Mesothelial cell of epicardium (in vitro differentiated cells): ENCODE data around the gene SYNGR3. TPM values are rescaled to one million over a fixed set of nuclear protein-coding genes. Genes with fewer than 3 reads are reported as not detected.

Source experiments
- DNase-seq, 2 experiments: peaks; one replicate each; pipeline ENCODE4 v3.0.0; 2021; ENCODE audit warnings: low spot score in 2 of 2; ENCODE audit not compliant: unreplicated experiment in 2 of 2
- H3K27ac Mint-ChIP-seq: 2 replicates; pipeline ENCODE4 v1.8.0; 2021; ENCODE audit warnings: mixed read lengths
- H3K27me3 Mint-ChIP-seq: 2 replicates; pipeline ENCODE4 v1.8.0; 2021; ENCODE audit warnings: low read depth, mixed read lengths
- H3K36me3 Mint-ChIP-seq: 2 replicates; pipeline ENCODE4 v1.8.0; 2021; ENCODE audit warnings: mixed read lengths
- H3K4me1 Mint-ChIP-seq: 2 replicates; pipeline ENCODE4 v1.8.0; 2021; ENCODE audit warnings: mixed read lengths
- H3K4me3 Mint-ChIP-seq: 2 replicates; pipeline ENCODE4 v1.8.0; 2021; ENCODE audit warnings: mild to moderate bottlenecking, moderate library complexity, mixed read lengths
- H3K9me3 Mint-ChIP-seq: 2 replicates; pipeline ENCODE4 v1.8.0; 2021; ENCODE audit warnings: mixed read lengths
- total RNA-seq: library from RNA; stranded (reverse); gene quantifications from 3 replicates; pipeline ENCODE4 v1.2.1, GENCODE V29; 2021
- TF ChIP-seq, protein P1 (sequence below): fragments of 200-600 bp; sonication (generic); IDR thresholded peaks from one replicate; pipeline ENCODE4 v1.5.0; 2021; ENCODE audit warnings: antibody characterized with exemption; ENCODE audit not compliant: unreplicated experiment

The SYNGR3 gene
- total RNA-seq, 1 donor from 2014 or later, result 1.0 TPM

DNA sequence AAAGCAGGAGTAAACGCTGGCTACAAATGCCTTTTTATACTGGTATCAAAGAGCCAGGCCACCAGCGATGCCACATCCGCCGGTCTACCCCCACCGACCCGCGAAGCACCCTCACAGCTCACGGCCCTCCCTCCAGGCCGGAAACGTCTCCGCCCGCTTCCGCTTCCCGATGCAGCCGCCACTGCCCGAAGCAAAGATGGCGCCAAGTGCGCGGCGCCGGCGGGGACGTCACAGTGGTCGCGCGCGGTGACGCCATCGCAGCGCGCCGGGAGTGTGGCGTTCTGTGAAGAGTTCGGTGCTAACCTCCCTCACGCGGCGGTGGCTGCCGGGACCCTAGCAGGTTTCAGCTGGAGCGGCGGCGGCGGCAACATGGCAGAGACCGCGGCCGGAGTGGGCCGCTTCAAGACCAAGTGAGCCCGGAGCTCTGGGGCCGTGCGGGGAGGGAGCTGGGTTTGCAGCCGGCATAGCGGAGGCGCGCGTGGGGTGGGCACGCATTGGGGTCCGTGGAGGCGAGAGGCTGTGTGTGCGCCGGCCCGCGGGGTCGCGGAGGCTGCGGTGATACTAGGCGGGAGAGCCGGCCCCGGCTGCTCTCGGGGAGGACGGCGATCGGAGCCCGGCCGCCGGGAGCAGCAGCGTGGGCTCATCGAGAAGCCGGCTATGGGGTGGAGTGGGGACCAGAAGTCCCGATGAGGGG, 17.8 kb upstream of the SYNGR3 start, which contains the start of gene TBL3:
Gene TBL3, plus strand, starts transcription at position 258 of the 694 bp plus-strand sequence. Its CDS starts 112 bp downstream, at position 370.
- Mint-ChIP-seq H3K36me3 (peaks cover 6% of the 10 kb centered on the region), H3K4me1 (peaks cover 22% of the 10 kb centered on the region), H3K27ac (peak within 1 kb of the TSS; percentile 97), H3K9me3 (no peaks in the 10 kb centered on the region), H3K4me3 (peak within 1 kb of the TSS; percentile 93), H3K27me3 (no peaks in the 10 kb centered on the region)
- DNase-seq, result peak; percentile 86 to 97
- TF ChIP-seq, protein P1, sequence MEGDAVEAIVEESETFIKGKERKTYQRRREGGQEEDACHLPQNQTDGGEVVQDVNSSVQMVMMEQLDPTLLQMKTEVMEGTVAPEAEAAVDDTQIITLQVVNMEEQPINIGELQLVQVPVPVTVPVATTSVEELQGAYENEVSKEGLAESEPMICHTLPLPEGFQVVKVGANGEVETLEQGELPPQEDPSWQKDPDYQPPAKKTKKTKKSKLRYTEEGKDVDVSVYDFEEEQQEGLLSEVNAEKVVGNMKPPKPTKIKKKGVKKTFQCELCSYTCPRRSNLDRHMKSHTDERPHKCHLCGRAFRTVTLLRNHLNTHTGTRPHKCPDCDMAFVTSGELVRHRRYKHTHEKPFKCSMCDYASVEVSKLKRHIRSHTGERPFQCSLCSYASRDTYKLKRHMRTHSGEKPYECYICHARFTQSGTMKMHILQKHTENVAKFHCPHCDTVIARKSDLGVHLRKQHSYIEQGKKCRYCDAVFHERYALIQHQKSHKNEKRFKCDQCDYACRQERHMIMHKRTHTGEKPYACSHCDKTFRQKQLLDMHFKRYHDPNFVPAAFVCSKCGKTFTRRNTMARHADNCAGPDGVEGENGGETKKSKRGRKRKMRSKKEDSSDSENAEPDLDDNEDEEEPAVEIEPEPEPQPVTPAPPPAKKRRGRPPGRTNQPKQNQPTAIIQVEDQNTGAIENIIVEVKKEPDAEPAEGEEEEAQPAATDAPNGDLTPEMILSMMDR, result no peak

DNA sequence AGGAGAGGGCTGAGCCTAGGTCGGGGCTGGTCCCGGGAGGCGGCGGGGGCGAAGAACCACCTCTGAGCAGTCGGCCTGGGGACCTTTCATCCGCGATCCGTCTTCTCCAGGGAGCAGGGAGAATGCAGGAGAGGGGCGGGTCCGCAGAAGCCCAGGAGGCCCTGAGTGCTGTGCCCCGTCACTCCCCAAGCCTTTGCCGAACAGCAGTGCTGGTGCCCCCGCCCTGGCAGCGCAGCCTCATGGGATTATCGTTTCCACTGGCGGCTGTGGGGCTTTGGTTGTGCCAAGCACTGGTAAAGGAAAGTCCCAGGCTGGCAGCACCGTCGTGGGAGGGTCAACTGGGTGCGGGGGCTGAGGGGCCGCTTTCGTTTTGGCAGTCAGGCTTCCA, 17.3 kb upstream of the SYNGR3 start:
- DNase-seq, result no peak
- Mint-ChIP-seq H3K36me3 (peaks cover 7% of the 10 kb centered on the region), H3K27me3 (peaks cover 1% of the 10 kb centered on the region), H3K4me1 (peaks cover 22% of the 10 kb centered on the region), H3K27ac (peak overlapping the region; percentile 97), H3K4me3 (peak overlapping the region; percentile 93), H3K9me3 (no peaks in the 10 kb centered on the region)
- TF ChIP-seq, protein P1, result no peak

DNA sequence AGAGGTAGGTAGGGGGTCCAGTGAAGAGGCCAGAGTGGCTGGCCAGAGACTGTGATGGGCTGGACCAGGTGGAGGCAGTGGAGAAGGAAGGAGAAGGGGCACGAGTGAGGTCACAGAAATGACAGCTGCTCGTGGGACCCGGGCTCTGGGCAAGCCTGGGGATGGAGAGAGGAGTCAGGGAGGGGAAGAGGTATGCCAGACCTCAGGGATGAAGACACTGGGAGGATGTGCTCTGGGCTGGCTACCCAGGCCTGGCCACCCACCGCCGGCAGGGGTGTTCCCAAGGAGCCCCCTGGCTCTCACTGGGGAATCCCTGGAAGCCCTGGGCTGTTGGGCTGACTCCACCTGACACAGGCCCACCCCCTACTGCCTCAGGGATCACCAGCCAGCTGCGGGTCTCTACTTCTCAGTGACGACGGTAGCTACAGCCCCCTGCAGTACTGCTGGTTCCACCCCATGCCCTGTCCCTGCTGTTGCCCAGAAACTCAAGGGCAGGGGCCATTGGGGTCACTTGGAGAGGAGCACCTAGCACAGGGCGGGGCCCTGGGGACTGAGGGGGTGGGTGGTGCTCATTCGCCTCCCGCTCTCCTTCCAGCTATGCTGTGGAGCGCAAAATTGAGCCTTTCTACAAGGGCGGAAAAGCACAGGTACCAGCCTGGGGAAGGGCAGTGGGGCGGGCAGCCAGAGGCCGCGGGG, 16.2 kb upstream of the SYNGR3 start:
- Mint-ChIP-seq H3K36me3 (peaks cover 9% of the 10 kb centered on the region), H3K27ac (no peak overlapping the region), H3K4me1 (peaks cover 22% of the 10 kb centered on the region), H3K27me3 (peaks cover 6% of the 10 kb centered on the region), H3K4me3 (peak overlapping the region; percentile 45), H3K9me3 (no peaks in the 10 kb centered on the region)
- no peak for DNase-seq
- TF ChIP-seq, protein P1, result no peak

DNA sequence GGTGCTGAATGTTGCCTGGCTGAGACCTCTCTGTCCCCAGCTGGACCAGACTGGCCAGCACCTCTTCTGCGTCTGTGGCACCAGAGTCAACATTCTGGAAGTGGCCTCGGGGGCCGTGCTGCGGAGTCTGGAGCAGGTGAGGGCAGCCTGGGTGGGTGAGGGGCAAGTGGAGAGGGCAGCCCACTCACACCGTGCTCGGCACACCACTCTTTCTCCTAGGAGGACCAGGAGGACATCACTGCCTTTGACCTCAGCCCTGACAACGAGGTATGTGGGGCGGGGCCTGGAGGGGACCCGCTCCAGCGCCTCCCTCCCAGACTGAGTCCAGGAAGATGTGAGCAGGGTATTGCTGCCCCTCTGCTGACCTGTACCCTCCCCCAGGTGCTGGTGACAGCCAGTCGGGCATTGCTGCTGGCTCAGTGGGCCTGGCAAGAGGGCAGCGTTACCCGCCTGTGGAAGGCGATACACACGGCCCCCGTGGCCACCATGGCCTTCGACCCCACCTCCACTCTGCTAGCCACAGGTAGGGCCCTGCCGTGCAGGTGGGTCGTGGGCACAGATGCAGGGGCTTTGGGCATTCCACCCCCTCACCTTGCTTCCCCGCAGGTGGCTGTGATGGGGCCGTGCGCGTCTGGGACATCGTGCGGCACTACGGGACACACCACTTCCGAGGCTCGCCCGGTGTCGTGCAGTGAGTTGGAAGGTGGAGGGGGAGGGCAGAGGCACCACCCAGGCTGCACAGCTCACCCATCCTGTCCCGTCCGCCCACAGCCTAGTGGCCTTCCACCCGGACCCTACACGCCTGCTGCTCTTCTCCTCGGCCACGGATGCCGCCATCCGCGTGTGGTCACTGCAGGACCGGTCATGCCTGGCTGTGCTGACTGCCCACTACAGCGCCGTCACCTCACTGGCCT, 15.4 kb upstream of the SYNGR3 start:
- H3K9me3 Mint-ChIP-seq, result no peaks in the 10 kb centered on the region
- peak overlapping the region; percentile 38 for H3K4me3 Mint-ChIP-seq
- no peak overlapping the region for H3K27ac Mint-ChIP-seq
- peaks cover 9% of the 10 kb centered on the region for H3K36me3 Mint-ChIP-seq
- TF ChIP-seq, protein P1, result no peak
- H3K4me1 Mint-ChIP-seq, result peaks cover 22% of the 10 kb centered on the region
- no peak for DNase-seq
- H3K27me3 Mint-ChIP-seq, result peaks cover 11% of the 10 kb centered on the region

DNA sequence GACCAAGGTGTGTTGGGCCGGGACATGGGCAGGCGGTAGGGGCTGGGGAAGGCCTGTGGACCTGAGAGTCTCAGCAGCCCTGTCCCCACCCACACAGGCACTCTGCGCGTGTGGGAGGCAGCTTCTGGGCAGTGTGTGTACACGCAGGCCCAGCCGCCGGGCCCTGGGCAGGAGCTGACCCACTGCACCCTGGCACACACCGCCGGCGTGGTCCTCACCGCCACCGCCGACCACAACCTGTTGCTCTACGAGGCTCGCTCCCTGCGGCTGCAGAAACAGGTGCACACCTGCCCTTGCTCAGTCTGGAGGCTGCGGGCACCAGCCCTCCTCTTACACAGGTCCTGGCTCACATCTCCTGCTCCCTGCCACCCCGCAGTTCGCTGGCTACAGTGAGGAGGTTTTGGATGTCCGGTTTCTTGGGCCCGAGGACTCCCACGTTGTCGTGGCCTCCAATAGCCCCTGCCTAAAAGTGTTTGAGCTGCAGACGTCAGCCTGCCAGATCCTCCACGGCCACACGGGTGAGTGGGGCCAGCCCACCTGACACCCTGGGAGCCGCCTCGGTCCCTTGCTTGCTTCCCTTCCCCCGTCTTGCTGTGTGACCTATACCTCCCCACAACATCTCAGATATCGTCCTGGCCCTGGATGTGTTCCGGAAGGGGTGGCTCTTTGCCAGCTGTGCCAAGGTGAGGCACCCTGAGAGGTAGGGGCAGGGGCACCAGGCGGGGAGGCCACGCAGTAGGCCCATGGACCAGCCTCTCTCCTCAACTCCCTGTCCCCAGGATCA, 14.1 kb upstream of the SYNGR3 start:
- DNase-seq, result no peak

More for the DNA sequence above, 14.1 kb upstream of the SYNGR3 start:
- Mint-ChIP-seq H3K27ac (no peak overlapping the region), H3K27me3 (peaks cover 23% of the 10 kb centered on the region), H3K4me1 (peaks cover 22% of the 10 kb centered on the region), H3K36me3 (peaks cover 9% of the 10 kb centered on the region), H3K9me3 (no peaks in the 10 kb centered on the region), H3K4me3 (no peak overlapping the region)
- TF ChIP-seq, protein P1, result no peak
